ENCODE measurements around the gene MEIOB.
"Not testable (repeated sequence)": the region's sequence is repeated elsewhere in the genome, so short reads cannot be mapped to it uniquely, and the experiment has no call there.

MEIOB gene

DNA sequence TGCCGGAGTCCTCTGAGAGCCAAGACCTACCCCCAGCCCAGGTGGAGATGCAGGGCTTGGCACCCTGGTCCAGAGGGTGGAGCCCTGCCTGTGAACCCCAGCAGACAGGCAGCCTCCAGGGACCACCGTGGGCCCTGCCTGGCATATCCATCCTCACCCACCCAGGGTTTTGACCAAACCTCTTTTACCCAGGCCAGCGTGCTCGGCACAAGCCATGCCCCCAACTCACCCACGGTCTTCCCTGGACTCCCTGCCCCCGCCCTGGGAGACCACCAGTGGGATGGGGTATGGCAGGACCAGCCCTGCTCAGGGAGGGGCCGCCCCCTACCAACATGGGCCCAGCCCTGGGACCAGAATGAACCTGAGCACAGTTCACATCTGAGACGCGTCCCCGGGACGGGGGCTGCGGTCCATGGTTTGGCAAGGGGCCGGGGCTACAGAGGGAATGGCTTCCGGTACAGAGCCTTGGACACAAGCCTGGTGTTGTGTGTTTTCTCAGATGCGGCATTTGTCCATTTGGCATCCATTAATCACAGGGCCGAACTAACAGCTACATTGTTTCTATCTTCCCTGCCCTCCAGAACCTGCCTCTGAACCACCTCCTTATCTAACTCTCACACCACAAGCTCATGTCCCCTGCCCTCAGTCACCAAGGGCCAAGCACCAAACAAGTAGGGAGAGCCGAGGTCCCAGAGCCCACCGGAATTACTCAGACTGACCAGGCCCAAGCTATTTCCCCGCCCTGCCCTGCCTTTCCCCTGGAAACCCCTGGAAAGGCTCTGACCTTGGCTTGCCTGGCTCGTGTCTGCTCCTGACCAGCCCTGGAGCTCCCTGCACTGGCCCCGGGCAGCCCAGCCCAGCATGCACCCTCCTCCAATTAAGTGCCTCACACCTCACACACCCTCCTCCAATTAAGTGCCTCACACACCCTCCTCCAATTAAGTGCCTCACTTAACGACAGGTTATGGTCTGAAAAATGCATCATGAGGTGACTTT is 32.2 kb upstream of the MEIOB start:
- Histone ChIP-seq H3K27me3 (ENCODE audit: control insufficient read depth, insufficient read depth, low read length) (no peaks in the 10 kb centered on the region), H3K9me3 (ENCODE audit: control insufficient read depth, insufficient read depth, low read length) (no peaks in the 10 kb centered on the region), H3K4me1 (ENCODE audit: control insufficient read depth, insufficient read depth, low read length) (no peaks in the 10 kb centered on the region), H3K9ac (ENCODE audit: low read depth, low read length) (no peak overlapping the region), H3K36me3 (ENCODE audit: control insufficient read depth, insufficient read depth, low read length) (no peaks in the 10 kb centered on the region), H3K4me3 (ENCODE audit: low read depth, low read length) (no peak overlapping the region)

DNA sequence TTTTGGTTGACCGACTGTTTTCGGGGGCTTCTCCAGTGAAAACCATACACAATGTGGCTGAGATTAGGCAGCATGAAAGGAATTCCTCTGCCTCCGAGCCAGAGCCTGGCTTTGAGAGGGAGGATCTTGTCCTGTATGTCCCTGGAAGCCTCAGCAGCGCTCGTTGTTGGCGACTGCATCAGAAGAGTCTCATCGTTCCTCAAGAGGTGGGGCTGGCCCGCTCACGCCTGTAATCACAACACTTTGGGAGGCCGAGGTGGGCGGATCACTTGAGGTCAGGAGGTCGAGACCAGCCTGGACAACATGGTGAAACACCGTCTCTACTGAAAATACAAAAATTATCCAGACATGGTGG is 31.2 kb upstream of the MEIOB start:
- Histone ChIP-seq H3K36me3 (ENCODE audit: control insufficient read depth, insufficient read depth, low read length) (no peaks in the 10 kb centered on the region), H3K27me3 (ENCODE audit: control insufficient read depth, insufficient read depth, low read length) (no peaks in the 10 kb centered on the region), H3K9ac (ENCODE audit: low read depth, low read length) (no peak overlapping the region), H3K4me3 (ENCODE audit: low read depth, low read length) (no peak overlapping the region), H3K4me1 (ENCODE audit: control insufficient read depth, insufficient read depth, low read length) (no peaks in the 10 kb centered on the region), H3K9me3 (ENCODE audit: control insufficient read depth, insufficient read depth, low read length) (no peaks in the 10 kb centered on the region)

DNA sequence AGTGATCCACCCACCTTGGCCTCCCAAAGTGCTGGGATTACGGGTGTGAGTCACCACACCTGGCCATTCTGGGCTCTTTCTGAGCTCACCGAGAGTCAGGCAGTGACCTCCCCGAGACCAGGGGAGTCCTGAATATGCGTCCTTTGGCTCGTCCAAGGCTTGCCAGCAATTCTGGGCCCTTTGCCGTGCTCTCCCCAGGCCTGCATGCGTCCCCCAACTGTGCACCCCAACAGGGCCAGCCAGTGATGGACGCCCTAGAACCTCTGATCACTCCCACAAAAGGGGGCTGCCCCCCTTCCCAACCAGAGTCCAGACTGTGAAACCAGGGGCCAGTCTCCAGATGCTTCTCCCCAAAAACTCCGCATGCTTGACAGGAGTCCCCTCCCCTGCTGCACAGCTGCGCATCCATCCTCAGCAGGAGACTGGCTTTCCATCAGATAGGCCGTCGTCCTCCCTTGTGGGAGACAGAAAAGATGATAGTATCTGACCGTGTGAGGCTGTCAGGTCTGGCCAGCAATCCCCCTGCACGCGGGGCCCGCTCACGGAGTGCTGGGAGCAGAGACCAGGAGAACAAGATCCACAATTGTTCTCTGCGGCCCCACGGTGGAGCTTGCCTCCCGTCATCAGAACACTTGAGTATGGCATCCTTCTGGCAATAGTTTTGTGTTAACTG is 30.7 kb upstream of the MEIOB start:
- H3K4me1 ChIP-seq (ENCODE audit: control insufficient read depth, insufficient read depth, low read length): no peaks in the 10 kb centered on the region
- no peaks in the 10 kb centered on the region for H3K27me3 ChIP-seq (ENCODE audit: control insufficient read depth, insufficient read depth, low read length)
- no peaks in the 10 kb centered on the region for H3K9me3 ChIP-seq (ENCODE audit: control insufficient read depth, insufficient read depth, low read length)
- H3K4me3 ChIP-seq (ENCODE audit: low read depth, low read length): no peak overlapping the region
- no peaks in the 10 kb centered on the region for H3K36me3 ChIP-seq (ENCODE audit: control insufficient read depth, insufficient read depth, low read length)
- no peak overlapping the region for H3K9ac ChIP-seq (ENCODE audit: low read depth, low read length)

DNA sequence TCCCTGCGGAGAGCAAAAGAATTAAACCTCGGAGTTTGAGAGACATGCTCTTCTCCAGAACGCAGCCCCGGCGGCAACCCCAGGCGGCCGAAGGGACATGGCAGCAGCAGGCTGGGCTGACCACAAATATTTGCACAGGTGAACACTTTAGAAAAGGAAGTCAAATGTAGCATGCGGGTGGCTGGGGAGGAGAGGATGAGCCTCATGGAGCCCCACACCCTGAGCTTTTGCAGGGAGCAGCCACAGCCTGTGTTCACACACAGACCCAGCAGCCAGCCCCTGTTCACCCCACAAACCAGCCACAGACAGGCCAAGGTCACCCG is 28.4 kb upstream of the MEIOB start:
- Histone ChIP-seq H3K4me1 (ENCODE audit: control insufficient read depth, insufficient read depth, low read length) (no peaks in the 10 kb centered on the region), H3K9me3 (ENCODE audit: control insufficient read depth, insufficient read depth, low read length) (no peaks in the 10 kb centered on the region), H3K9ac (ENCODE audit: low read depth, low read length) (no peak overlapping the region), H3K36me3 (ENCODE audit: control insufficient read depth, insufficient read depth, low read length) (no peaks in the 10 kb centered on the region), H3K27me3 (ENCODE audit: control insufficient read depth, insufficient read depth, low read length) (no peaks in the 10 kb centered on the region), H3K4me3 (ENCODE audit: low read depth, low read length) (no peak overlapping the region)

DNA sequence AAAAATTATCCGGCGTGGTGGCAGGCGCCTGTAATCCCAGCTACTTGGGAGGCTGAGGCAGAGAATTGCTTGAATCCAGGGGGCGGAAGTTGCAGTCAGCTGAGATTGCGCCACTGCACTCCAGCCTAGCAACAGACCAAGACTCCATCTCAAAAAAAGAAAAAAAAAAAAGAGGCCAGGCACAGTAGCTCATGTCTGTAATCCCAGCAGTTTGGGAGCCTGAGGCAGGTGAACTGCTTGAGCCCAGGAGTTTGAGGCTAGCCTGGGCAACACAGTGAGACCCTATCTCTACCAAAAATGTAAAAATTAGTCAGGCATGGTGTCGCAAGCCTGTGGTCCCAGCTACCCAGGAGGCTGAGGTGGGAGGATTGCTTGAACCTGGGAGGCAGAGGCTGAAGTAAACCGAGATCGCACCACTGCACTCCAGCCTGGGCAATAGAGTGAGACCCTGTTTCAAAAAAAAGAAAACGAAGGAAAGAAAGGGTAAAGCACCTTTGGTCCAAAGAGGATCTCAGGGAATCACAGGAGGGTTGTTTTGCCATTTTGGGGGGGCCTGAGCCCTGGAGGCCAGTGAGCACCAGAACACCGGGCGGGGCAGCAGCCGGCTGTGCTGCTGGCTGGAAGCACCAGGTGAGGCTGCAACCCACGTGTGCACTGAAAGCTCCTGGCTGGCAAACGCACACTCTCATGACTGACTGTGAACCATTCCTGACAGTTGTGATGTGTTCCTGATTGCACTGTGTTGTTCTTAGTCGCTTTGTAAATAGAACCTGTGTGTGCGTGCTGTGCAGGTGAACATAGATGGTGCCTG is 27.9 kb upstream of the MEIOB start:
- Histone ChIP-seq H3K9me3 (ENCODE audit: control insufficient read depth, insufficient read depth, low read length) (no peaks in the 10 kb centered on the region), H3K36me3 (ENCODE audit: control insufficient read depth, insufficient read depth, low read length) (no peaks in the 10 kb centered on the region), H3K27me3 (ENCODE audit: control insufficient read depth, insufficient read depth, low read length) (no peaks in the 10 kb centered on the region), H3K4me3 (ENCODE audit: low read depth, low read length) (no peak overlapping the region), H3K9ac (ENCODE audit: low read depth, low read length) (no peak overlapping the region), H3K4me1 (ENCODE audit: control insufficient read depth, insufficient read depth, low read length) (no peaks in the 10 kb centered on the region)

DNA sequence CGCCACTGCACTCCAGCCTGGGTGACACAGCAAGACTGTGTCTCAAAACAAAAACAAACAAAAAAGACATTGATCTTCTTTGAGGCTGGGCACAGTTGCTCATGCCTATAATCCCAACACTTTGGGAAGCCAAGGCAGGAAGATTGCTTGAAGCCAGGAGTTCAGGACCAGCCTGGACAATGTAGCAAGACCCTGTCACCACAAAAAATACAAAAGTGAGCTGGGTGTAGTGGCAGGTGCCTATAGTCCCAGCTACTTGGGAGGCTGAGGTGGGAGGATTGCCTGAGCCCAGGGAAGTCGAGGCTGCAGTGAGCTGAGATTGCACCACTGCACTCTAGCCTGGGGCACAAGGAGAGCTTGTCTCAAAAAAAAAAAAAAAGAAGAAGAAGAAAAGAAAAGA is 25.7 kb upstream of the MEIOB start:
- not testable (repeated sequence) for H3K4me3 ChIP-seq (ENCODE audit: low read depth, low read length); H3K4me1 ChIP-seq (ENCODE audit: control insufficient read depth, insufficient read depth, low read length); H3K27me3 ChIP-seq (ENCODE audit: control insufficient read depth, insufficient read depth, low read length); H3K9ac ChIP-seq (ENCODE audit: low read depth, low read length); H3K36me3 ChIP-seq (ENCODE audit: control insufficient read depth, insufficient read depth, low read length); H3K9me3 ChIP-seq (ENCODE audit: control insufficient read depth, insufficient read depth, low read length)

DNA sequence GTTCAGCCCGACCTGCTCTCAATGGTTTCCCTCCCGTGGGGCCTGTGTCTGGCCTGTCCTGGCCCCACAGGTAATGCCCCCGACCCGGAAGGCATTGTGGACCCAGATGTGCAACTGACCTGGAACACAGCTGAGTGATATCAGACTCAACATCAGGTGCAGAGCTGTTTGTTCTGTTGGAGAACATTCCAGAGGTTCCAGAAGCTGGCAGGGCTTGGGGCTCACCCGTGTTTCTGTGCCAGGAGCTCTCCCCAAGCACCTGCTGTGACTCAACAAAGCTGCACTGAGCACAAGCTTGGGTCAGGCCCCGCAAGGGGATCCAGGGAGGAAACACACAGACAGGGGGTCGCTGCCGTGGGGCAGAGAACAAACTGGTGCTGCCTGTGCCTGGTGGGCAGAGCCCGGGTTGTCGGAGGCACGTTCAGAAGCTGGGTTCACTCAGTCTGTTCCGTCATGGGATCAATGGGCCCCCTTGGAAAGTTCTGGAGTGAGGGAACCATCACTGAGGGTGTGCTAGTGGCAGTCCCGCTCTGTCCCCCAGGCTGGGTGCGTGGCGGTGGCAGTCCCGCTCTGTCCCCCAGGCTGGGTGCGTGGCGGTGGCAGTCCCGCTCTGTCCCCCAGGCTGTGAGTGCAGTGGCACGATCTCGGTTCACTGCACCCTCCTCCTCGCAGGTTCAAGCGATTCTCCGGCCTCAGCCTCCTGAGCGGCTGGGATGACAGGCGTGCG is 24.1 kb upstream of the MEIOB start:
- H3K4me1 ChIP-seq (ENCODE audit: control insufficient read depth, insufficient read depth, low read length): no peaks in the 10 kb centered on the region
- no peaks in the 10 kb centered on the region for H3K36me3 ChIP-seq (ENCODE audit: control insufficient read depth, insufficient read depth, low read length)
- H3K27me3 ChIP-seq (ENCODE audit: control insufficient read depth, insufficient read depth, low read length): no peaks in the 10 kb centered on the region
- H3K9me3 ChIP-seq (ENCODE audit: control insufficient read depth, insufficient read depth, low read length): no peaks in the 10 kb centered on the region
- no peak overlapping the region for H3K4me3 ChIP-seq (ENCODE audit: low read depth, low read length)
- no peak overlapping the region for H3K9ac ChIP-seq (ENCODE audit: low read depth, low read length)

DNA sequence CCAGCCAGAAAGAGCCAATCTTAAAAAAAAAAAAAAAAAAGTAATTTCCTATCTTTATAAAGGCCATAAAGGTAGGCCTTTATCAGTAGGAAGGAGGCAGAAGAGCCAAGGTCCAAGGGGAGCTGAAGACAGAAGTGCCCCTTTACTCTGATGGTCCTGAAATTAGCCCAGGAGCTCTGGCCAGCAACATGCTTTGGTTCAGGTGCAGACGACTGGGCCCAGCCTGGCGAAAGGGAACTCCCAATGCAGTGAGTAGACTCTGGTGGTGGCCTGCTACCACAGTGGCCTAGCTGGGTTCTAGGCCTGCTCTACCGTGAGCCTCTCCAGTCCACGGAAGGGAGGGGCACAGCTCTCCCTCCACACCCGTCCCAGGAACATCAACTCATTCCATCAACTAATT is 23.1 kb upstream of the MEIOB start:
- no peak overlapping the region for H3K9ac ChIP-seq (ENCODE audit: low read depth, low read length)
- no peak overlapping the region for H3K4me3 ChIP-seq (ENCODE audit: low read depth, low read length)
- no peaks in the 10 kb centered on the region for H3K9me3 ChIP-seq (ENCODE audit: control insufficient read depth, insufficient read depth, low read length)
- no peaks in the 10 kb centered on the region for H3K36me3 ChIP-seq (ENCODE audit: control insufficient read depth, insufficient read depth, low read length)
- H3K27me3 ChIP-seq (ENCODE audit: control insufficient read depth, insufficient read depth, low read length): no peaks in the 10 kb centered on the region
- H3K4me1 ChIP-seq (ENCODE audit: control insufficient read depth, insufficient read depth, low read length): no peaks in the 10 kb centered on the region

DNA sequence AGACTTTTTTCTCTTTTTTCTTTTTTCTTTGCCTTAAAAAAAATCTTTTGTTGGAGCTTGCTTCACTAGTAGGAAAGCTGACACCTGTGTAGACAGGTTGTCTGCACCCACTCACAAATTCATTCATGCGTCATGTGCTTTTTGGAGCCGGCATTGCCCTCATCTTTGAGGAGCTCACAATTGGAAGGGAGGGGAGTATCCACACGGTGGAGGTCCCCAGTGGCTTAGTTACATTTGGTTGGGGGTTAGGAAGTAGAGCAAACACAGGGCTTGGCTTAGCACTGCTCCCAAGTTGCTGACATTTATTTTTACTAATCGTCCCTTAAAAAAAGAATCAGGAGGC is 18.7 kb upstream of the MEIOB start:
- no peak overlapping the region for H3K4me3 ChIP-seq (ENCODE audit: low read depth, low read length)
- H3K36me3 ChIP-seq (ENCODE audit: control insufficient read depth, insufficient read depth, low read length): no peaks in the 10 kb centered on the region
- H3K27me3 ChIP-seq (ENCODE audit: control insufficient read depth, insufficient read depth, low read length): no peaks in the 10 kb centered on the region
- H3K9me3 ChIP-seq (ENCODE audit: control insufficient read depth, insufficient read depth, low read length): no peaks in the 10 kb centered on the region
- H3K4me1 ChIP-seq (ENCODE audit: control insufficient read depth, insufficient read depth, low read length): no peaks in the 10 kb centered on the region
- no peak overlapping the region for H3K9ac ChIP-seq (ENCODE audit: low read depth, low read length)

DNA sequence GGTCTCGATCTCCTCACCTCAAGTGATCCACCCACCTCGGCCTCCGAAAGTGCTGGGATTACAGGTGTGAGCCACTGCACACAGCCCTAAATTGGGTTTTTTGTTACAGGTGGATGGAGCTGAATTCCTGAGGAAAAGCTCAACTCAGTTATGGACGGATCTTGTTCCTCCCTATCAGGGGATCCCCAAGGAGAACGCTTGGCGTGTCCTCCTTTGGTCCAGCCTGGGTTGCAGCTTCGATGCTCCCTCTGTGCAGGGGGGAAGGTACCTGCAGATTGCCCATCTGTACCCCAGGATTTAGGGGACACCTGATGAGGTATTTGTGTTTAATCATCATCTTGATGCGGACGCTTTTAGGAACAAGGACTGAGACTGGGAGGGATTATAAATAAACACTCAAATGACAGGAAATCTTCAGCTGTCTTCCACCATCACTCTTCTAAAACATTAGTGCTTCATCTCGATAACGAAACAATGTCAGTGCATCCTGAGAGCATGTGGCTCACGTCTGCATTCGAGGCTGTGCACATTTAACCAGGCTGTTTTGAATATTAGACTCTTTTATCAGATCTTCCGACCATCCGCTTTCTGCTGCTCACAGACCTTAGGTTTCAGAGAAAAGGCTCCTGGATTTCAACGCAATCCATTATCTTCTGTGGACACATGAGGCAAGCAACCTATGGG is 18.2 kb upstream of the MEIOB start:
- H3K9me3 ChIP-seq (ENCODE audit: control insufficient read depth, insufficient read depth, low read length): no peaks in the 10 kb centered on the region
- H3K9ac ChIP-seq (ENCODE audit: low read depth, low read length): no peak overlapping the region
- no peak overlapping the region for H3K4me3 ChIP-seq (ENCODE audit: low read depth, low read length)
- H3K36me3 ChIP-seq (ENCODE audit: control insufficient read depth, insufficient read depth, low read length): no peaks in the 10 kb centered on the region
- no peaks in the 10 kb centered on the region for H3K4me1 ChIP-seq (ENCODE audit: control insufficient read depth, insufficient read depth, low read length)
- no peaks in the 10 kb centered on the region for H3K27me3 ChIP-seq (ENCODE audit: control insufficient read depth, insufficient read depth, low read length)

DNA sequence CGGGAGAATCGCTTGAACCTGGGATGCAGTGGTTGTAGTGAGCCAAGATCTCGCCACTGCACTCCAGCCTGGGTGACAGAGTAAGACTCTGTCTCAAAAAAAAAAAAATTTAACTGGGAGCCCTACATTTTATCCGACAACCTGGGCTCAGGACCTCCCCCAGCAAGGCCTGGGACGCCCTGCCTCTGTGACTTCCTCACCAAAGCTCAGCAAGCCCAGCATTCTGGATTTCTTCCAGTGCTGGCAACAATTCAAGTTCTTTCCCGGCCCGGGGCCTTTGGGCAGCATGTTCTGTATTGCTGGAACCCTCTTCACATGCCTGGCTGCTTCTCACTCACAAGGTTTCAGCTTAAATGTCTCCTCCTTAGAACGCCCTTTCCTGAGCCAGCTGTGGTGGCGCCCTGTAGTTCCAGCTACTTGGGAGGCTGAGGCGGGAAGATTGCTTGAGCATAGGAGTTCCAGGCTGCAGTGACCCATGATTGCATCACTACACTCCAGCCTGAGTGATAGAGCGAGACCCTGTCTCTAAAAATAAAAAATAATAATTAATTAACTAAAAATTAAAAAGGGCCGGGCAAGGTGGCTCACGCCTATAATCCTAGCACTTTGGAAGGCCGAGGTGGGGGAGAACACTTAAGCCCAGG is 15.9 kb upstream of the MEIOB start:
- Histone ChIP-seq H3K4me3 (ENCODE audit: low read depth, low read length) (no peak overlapping the region), H3K36me3 (ENCODE audit: control insufficient read depth, insufficient read depth, low read length) (no peaks in the 10 kb centered on the region), H3K4me1 (ENCODE audit: control insufficient read depth, insufficient read depth, low read length) (no peaks in the 10 kb centered on the region), H3K9me3 (ENCODE audit: control insufficient read depth, insufficient read depth, low read length) (no peaks in the 10 kb centered on the region), H3K27me3 (ENCODE audit: control insufficient read depth, insufficient read depth, low read length) (no peaks in the 10 kb centered on the region), H3K9ac (ENCODE audit: low read depth, low read length) (no peak overlapping the region)

All from iPS-15b (cell line).